Activated T-cell treated with anti-CD3 and anti-CD28 coated beads, Interleukin-2, amount 50 U/mL, for 1 hour (primary cell): ENCODE data around the gene HOXB7.
A peak's percentile ranks its signal among the peaks of the same experiment; 100 is the strongest.

ENCODE experiments used
- DNase-seq: peaks from one replicate; pipeline ENCODE4 v3.0.0-alpha.2; 2020

The HOXB7 gene

GRCh38 chr17:48593840-48594537 is 16.8 kb downstream of the HOXB7 start:
- DNase-seq, result peak; percentile 90

GRCh38 chr17:48593126-48593829 is 17.5 kb downstream of the HOXB7 start, which contains the start of gene HOXB5:
Gene HOXB5, minus strand, starts transcription at chr17:48593779. Its CDS starts 97 bp downstream, at chr17:48593682.
- no peak for DNase-seq

GRCh38 chr17:48592577-48592976 is 18.2 kb downstream of the HOXB7 start:
- no peak for DNase-seq

GRCh38 chr17:48592057-48592514 is 18.7 kb downstream of the HOXB7 start:
- no peak for DNase-seq

- no peak for DNase-seq
Observed at GRCh38 chr17:48591255-48592056, 19.4 kb downstream of the HOXB7 start.

- no peak for DNase-seq
Observed at GRCh38 chr17:48590607-48591161, 20.1 kb downstream of the HOXB7 start.

- DNase-seq, result no peak
Observed at GRCh38 chr17:48589831-48590606, 20.8 kb downstream of the HOXB7 start, which contains the start of gene HOXB3. Gene HOXB3, minus strand, starts transcription at chr17:48590241. Its CDS starts 37,767 bp downstream, at chr17:48552474.

- DNase-seq, result no peak
Observed at GRCh38 chr17:48589060-48589830, 21.6 kb downstream of the HOXB7 start.

GRCh38 chr17:48588528-48588927 is 22.3 kb downstream of the HOXB7 start:
- DNase-seq, result no peak

- no peak for DNase-seq
Observed at GRCh38 chr17:48588074-48588415, 22.8 kb downstream of the HOXB7 start.

- DNase-seq, result no peak
Observed at GRCh38 chr17:48587276-48588073, 23.3 kb downstream of the HOXB7 start.

GRCh38 chr17:48586355-48587258 is 24.2 kb downstream of the HOXB7 start:
- no peak for DNase-seq

- no peak for DNase-seq
Observed at GRCh38 chr17:48584223-48584741, 26.5 kb downstream of the HOXB7 start.

GRCh38 chr17:48583708-48584222 is 27.1 kb downstream of the HOXB7 start:
- no peak for DNase-seq

- no peak for DNase-seq
Observed at GRCh38 chr17:48582750-48583069, 28.1 kb downstream of the HOXB7 start.

GRCh38 chr17:48579760-48580554 is 30.9 kb downstream of the HOXB7 start:
- DNase-seq, result no peak

GRCh38 chr17:48579471-48579759 is 31.4 kb downstream of the HOXB7 start:
- no peak for DNase-seq
